IMR-90 (cell line): Measurements from ENCODE around the gene PLCH2. TPM values are rescaled to one million over a fixed set of nuclear protein-coding genes. Genes with fewer than 3 reads are reported as not detected.

Source experiments
- ATAC-seq: fragments of 200-7000 bp; cut with Tn5 transposase; 2 replicates; pipeline ENCODE4 v1.9.1; 2020; ENCODE audit warnings: low read depth, mild to moderate bottlenecking, moderate library complexity
- BruUV-seq: library from RNA; stranded (reverse); fragments of 400-500 nt; replicated peaks from 2 replicates; lab custom pipeline; 2021; lab: Mats Ljungman, UMichigan
- CTCF ChIA-PET: fragments of 300-600 bp; formaldehyde crosslinking; extraction: SDS; loops from one replicate; lab custom pipeline; 2021; ENCODE audit warnings: antibody characterized with exemption; lab: Yijun Ruan, JAX
- POLR2A ChIA-PET: fragments of 300-600 bp; sonication (Branson Sonifier 250); formaldehyde crosslinking; loops from one replicate; lab custom pipeline; 2022; ENCODE audit warnings: antibody characterized with exemption; ENCODE audit not compliant: unreplicated experiment; lab: Charles Lee
- DNase-seq: peaks from one replicate; pipeline ENCODE4 v3.0.0; 2013
- H2AFZ ChIP-seq: replicated peaks from 2 replicates; pipeline ENCODE3; 2013; ENCODE audit warnings: low read length, mild to moderate bottlenecking; ENCODE audit not compliant: poor library complexity
- H2AK5ac ChIP-seq: 2 replicates; pipeline ENCODE4 v1.6.1; 2013; ENCODE audit warnings: low read depth, low read length, inconsistent platforms
- H2AK9ac ChIP-seq: replicated peaks from 2 replicates; pipeline ENCODE3; 2013; ENCODE audit warnings: mild to moderate bottlenecking, low read depth, low read length, moderate library complexity; ENCODE audit not compliant: poor library complexity
- H2BK120ac ChIP-seq: 2 replicates; pipeline ENCODE4 v1.6.1; 2013; ENCODE audit warnings: low read depth, low read length, inconsistent platforms
- H2BK15ac ChIP-seq: 3 replicates; pipeline ENCODE4 v1.6.1; 2013; ENCODE audit warnings: low read depth, low read length, inconsistent platforms
- H2BK20ac ChIP-seq: 2 replicates; pipeline ENCODE4 v1.6.1; 2013; ENCODE audit warnings: low read depth, mild to moderate bottlenecking, inconsistent platforms, low read length, moderate library complexity
- H2BK5ac ChIP-seq: 2 replicates; pipeline ENCODE4 v1.6.1; 2013; ENCODE audit warnings: mild to moderate bottlenecking, low read depth, low read length, inconsistent platforms; ENCODE audit not compliant: poor library complexity, severe bottlenecking
- H3K14ac ChIP-seq: replicated peaks from 2 replicates; pipeline ENCODE4 v1.6.1; 2013; ENCODE audit warnings: low read depth, low read length, inconsistent platforms
- H3K18ac ChIP-seq: 2 replicates; pipeline ENCODE4 v1.6.1; 2013; ENCODE audit warnings: low read depth, low read length, control low read depth
- H3K23ac ChIP-seq: 2 replicates; pipeline ENCODE4 v1.6.1; 2013; ENCODE audit warnings: low read depth, low read length, inconsistent platforms
- H3K27ac ChIP-seq: 2 replicates; pipeline ENCODE4 v1.5.1; 2013; ENCODE audit warnings: mild to moderate bottlenecking, control low read depth, low read length; ENCODE audit not compliant: insufficient read depth
- H3K27me3 ChIP-seq: 2 replicates; pipeline ENCODE4 v1.6.1; 2013; ENCODE audit warnings: low read length; ENCODE audit not compliant: control insufficient read depth, insufficient read depth
- H3K36me3 ChIP-seq: 2 replicates; pipeline ENCODE4 v1.6.1; 2013; ENCODE audit warnings: low read length, mixed read lengths; ENCODE audit not compliant: control insufficient read depth, insufficient read depth
- H3K4ac ChIP-seq: 2 replicates; pipeline ENCODE4 v1.6.1; 2013; ENCODE audit warnings: low read depth, low read length, inconsistent platforms
- H3K4me1 ChIP-seq: 2 replicates; pipeline ENCODE4 v1.6.1; 2013; ENCODE audit warnings: low read length, mixed read lengths; ENCODE audit not compliant: control insufficient read depth, insufficient read depth
- H3K4me2 ChIP-seq: 2 replicates; pipeline ENCODE4 v1.6.1; 2013; ENCODE audit warnings: low read depth, mild to moderate bottlenecking, control low read depth, low read length, moderate library complexity
- H3K4me3 ChIP-seq: 2 replicates; pipeline ENCODE4 v1.5.1; 2013; ENCODE audit warnings: low read depth, mild to moderate bottlenecking, control low read depth, low read length, moderate library complexity; ENCODE audit not compliant: insufficient read depth
- H3K56ac ChIP-seq: 2 replicates; pipeline ENCODE4 v1.6.1; 2013; ENCODE audit warnings: low read length, inconsistent platforms; ENCODE audit not compliant: insufficient read depth; ENCODE audit errors: extremely low read depth
- H3K79me1 ChIP-seq, 2 experiments: 2 replicates each; pipeline ENCODE4 v1.6.1; 2013; ENCODE audit warnings: low read length in 2 of 2, inconsistent platforms in 1 of 2, low read depth in 1 of 2
- H3K9ac ChIP-seq: 2 replicates; pipeline ENCODE4 v1.6.1; 2013; ENCODE audit warnings: low read depth, low read length, control low read depth
- H3K9me1 ChIP-seq: 2 replicates; pipeline ENCODE4 v1.6.1; 2013; ENCODE audit warnings: low read length, inconsistent platforms; ENCODE audit not compliant: insufficient read depth
- H3K9me3 ChIP-seq: 2 replicates; pipeline ENCODE4 v1.6.1; 2013; ENCODE audit warnings: low read length; ENCODE audit not compliant: control insufficient read depth, insufficient read depth
- H4K20me1 ChIP-seq: 2 replicates; pipeline ENCODE4 v1.6.1; 2013; ENCODE audit warnings: low read length, inconsistent platforms; ENCODE audit not compliant: insufficient read depth
- H4K5ac ChIP-seq: 2 replicates; pipeline ENCODE4 v1.6.1; 2013; ENCODE audit warnings: mild to moderate bottlenecking, low read depth, low read length, control low read depth
- H4K8ac ChIP-seq, 2 experiments: 2 replicates each; pipeline ENCODE4 v1.6.1; 2013; ENCODE audit warnings: low read depth in 2 of 2, low read length in 2 of 2, control low read depth in 1 of 2, inconsistent platforms in 1 of 2
- H4K91ac ChIP-seq: 2 replicates; pipeline ENCODE4 v1.6.1; 2013; ENCODE audit warnings: low read depth, low read length, inconsistent platforms; ENCODE audit not compliant: insufficient read depth
- BHLHE40 ChIP-seq: fragments of 150-350 bp; IDR thresholded peaks from 2 replicates; pipeline ENCODE4 v1.6.1; 2016; ENCODE audit warnings: mild to moderate bottlenecking, low read depth, low read length
- CEBPB ChIP-seq: IDR thresholded peaks from 2 replicates; pipeline ENCODE4 v1.6.1; 2012; ENCODE audit warnings: low read depth, low read length, improper control_type of control experiment
- ELK1 ChIP-seq: fragments of 150-350 bp; IDR thresholded peaks from 2 replicates; pipeline ENCODE4 v1.6.1; 2016; ENCODE audit warnings: low read depth, mild to moderate bottlenecking, low read length, moderate library complexity, borderline replicate concordance
- FOS ChIP-seq: fragments of 150-350 bp; IDR thresholded peaks from 2 replicates; pipeline ENCODE4 v1.6.1; 2016; ENCODE audit warnings: low read depth, low read length
- MAFK ChIP-seq: IDR thresholded peaks from 2 replicates; pipeline ENCODE4 v1.6.1; 2012; ENCODE audit warnings: low read depth, low read length, improper control_type of control experiment
- MAZ ChIP-seq: IDR thresholded peaks from 2 replicates; pipeline ENCODE4 v1.6.1; 2012; ENCODE audit warnings: low read depth, mild to moderate bottlenecking, low read length, improper control_type of control experiment, moderate library complexity, borderline replicate concordance
- MXI1 ChIP-seq: IDR thresholded peaks from 2 replicates; pipeline ENCODE4 v1.6.1; 2012; ENCODE audit warnings: low read depth, mild to moderate bottlenecking, low read length, moderate library complexity, borderline replicate concordance
- NFE2L2 ChIP-seq: fragments of 150-350 bp; IDR thresholded peaks from 2 replicates; pipeline ENCODE4 v1.6.1; 2016; ENCODE audit warnings: low read depth, mild to moderate bottlenecking, low read length
- POLR2A ChIP-seq: IDR thresholded peaks from 2 replicates; pipeline ENCODE4 v1.6.1; 2012; ENCODE audit warnings: mild to moderate bottlenecking, low read depth, low read length
- RAD21 ChIP-seq: IDR thresholded peaks from 2 replicates; pipeline ENCODE4 v1.6.1; 2012; ENCODE audit warnings: low read length, improper control_type of control experiment
- RFX5 ChIP-seq: IDR thresholded peaks from 2 replicates; pipeline ENCODE4 v1.8.0; 2012; ENCODE audit warnings: low read depth, mild to moderate bottlenecking, low read length, moderate library complexity
- SMC3 ChIP-seq: fragments of 150-350 bp; IDR thresholded peaks from 2 replicates; pipeline ENCODE4 v1.6.1; 2016; ENCODE audit warnings: low read depth, mild to moderate bottlenecking, antibody characterized with exemption, low read length, moderate library complexity
- USF2 ChIP-seq: fragments of 150-350 bp; IDR thresholded peaks from 2 replicates; pipeline ENCODE4 v1.6.1; 2017; ENCODE audit warnings: mild to moderate bottlenecking, antibody characterized with exemption, low read length, low read depth
- WGBS, 2 experiments: methylation state at CpG; one replicate each; pipeline versions ENCODE4 v1.1.5 to v1.1.7; 2013; ENCODE audit warnings: missing lambda C conversion rate in 2 of 2; ENCODE audit not compliant: insufficient read length in 1 of 2; ENCODE audit errors: extremely low coverage in 2 of 2; 5-methylcytosine and 5-hydroxymethylcytosine counted together
- dilution Hi-C: fragments of 300-500 bp; cut with HindIII; formaldehyde crosslinking; loops from one replicate; pipeline ENCODE4 v1.14.3; 2018; ENCODE audit warnings: low sequenced_read_pairs; ENCODE audit not compliant: unreplicated experiment
- in situ Hi-C: fragments of 300-500 bp; cut with MboI; formaldehyde crosslinking; loops from 3 replicates; pipeline ENCODE4 v1.14.3; 2019; ENCODE audit warnings: low sequenced_read_pairs, inconsistent platforms, mixed read lengths
- intact Hi-C: fragments of 100-400 bp; cut with micrococcal nuclease; formaldehyde crosslinking; loops from 2 replicates; pipeline ENCODE4 v1.10.0; 2022
- polyA plus RNA-seq, 3 experiments: library from polyadenylated mRNA; depleted of rRNA; stranded (reverse); fragments of >200 nt; gene quantifications; 2 replicates each; pipeline ENCODE4 v1.2.3, GENCODE V29; 2012; ENCODE audit warnings: low replicate concordance in 1 of 3
- total RNA-seq: library from RNA; depleted of rRNA; stranded (reverse); fragments of >200 nt; gene quantifications from 2 replicates; pipeline ENCODE4 v1.2.3, GENCODE V29; 2012

Gene PLCH2
- total and polyA plus RNA-seq, 2 of the 4 experiments (the other 2 are of a cell fraction), result 0.18 to 1.9 TPM

- TF ChIP-seq BHLHE40, result no peak
Observed at GRCh38 chr1:2465371-2466269, 10.5 kb upstream of the PLCH2 start (continued).

GRCh38 chr1:2466270-2466665, 9.8 kb upstream of the PLCH2 start:
- POLR2A ChIA-PET, result no interaction called here
- H3K4me1 ChIP-seq, result no peaks in the 10 kb centered on the region
- in situ Hi-C loops, result no loop called here
- TF ChIP-seq RFX5 (no peak), ELK1 (no peak), USF2 (no peak), MAFK (no peak), MXI1 (no peak), FOS (no peak), MAZ (no peak), RAD21 (no peak), NFE2L2 (no peak), SMC3 (no peak), CEBPB (no peak), POLR2A (no peak)

More at GRCh38 chr1:2466270-2466665, 9.8 kb upstream of the PLCH2 start:
- WGBS, 2 experiments, result no CpG with 5 or more reads among the region's 12 CpGs
- H4K8ac ChIP-seq, result no peak overlapping the region
- no peak overlapping the region for H2BK5ac ChIP-seq
- no peak overlapping the region for H3K14ac ChIP-seq
- H3K27me3 ChIP-seq, result peaks cover 54% of the 10 kb centered on the region
- no peaks in the 10 kb centered on the region for H3K79me1 ChIP-seq
- H3K18ac ChIP-seq, result no peak overlapping the region
- H3K36me3 ChIP-seq, result no peaks in the 10 kb centered on the region
- H3K23ac ChIP-seq, result no peak overlapping the region
- no peaks in the 10 kb centered on the region for H4K20me1 ChIP-seq
- H3K4me2 ChIP-seq, result no peak overlapping the region
- no peak overlapping the region for H4K5ac ChIP-seq
- no peaks in the 10 kb centered on the region for H3K9me1 ChIP-seq
- no peak overlapping the region for H2AK5ac ChIP-seq
- H3K4ac ChIP-seq, result no peak overlapping the region
- no peak overlapping the region for H3K56ac ChIP-seq
- H2BK15ac ChIP-seq, result no peak overlapping the region
- H2AFZ ChIP-seq, result no peak overlapping the region
- H2BK120ac ChIP-seq, result no peak overlapping the region
- DNase-seq (no peak), ATAC-seq (no peak)
- dilution Hi-C loops, result no loop called here
- no peak overlapping the region for H2BK20ac ChIP-seq
- intact Hi-C loops, result no loop called here
- CTCF ChIA-PET, result no interaction called here
- H3K9me3 ChIP-seq, result no peaks in the 10 kb centered on the region
- H3K9ac ChIP-seq, result no peak overlapping the region
- no peak overlapping the region for H3K27ac ChIP-seq
- no TSS peak for BruUV-seq
- H2AK9ac ChIP-seq, result no peak overlapping the region
- H4K91ac ChIP-seq, result no peak overlapping the region
- H3K4me3 ChIP-seq, result no peak overlapping the region
